Measurements from ENCODE around the gene HMG20A.

- TF ChIP-seq CTCF (IDR thresholded peaks at IDR 0.05) (no peak), POLR2A (IDR thresholded peaks at IDR 0.05) (no peak), POLR2AphosphoS5 (IDR thresholded peaks at IDR 0.05) (no peak)
These were observed 36.7 kb downstream of the HMG20A start for GRCh38 chr15:77457191-77457904.
